Measurements from ENCODE around the gene MVK. TPM values are rescaled to one million over a fixed set of nuclear protein-coding genes. Genes with fewer than 3 reads are reported as not detected.
"Not testable (repeated sequence)": the region's sequence is repeated elsewhere in the genome, so short reads cannot be mapped to it uniquely, and the experiment has no call there.

Gene MVK
- total RNA-seq, 1 donor from 2014 or later: 53.1 TPM

DNA sequence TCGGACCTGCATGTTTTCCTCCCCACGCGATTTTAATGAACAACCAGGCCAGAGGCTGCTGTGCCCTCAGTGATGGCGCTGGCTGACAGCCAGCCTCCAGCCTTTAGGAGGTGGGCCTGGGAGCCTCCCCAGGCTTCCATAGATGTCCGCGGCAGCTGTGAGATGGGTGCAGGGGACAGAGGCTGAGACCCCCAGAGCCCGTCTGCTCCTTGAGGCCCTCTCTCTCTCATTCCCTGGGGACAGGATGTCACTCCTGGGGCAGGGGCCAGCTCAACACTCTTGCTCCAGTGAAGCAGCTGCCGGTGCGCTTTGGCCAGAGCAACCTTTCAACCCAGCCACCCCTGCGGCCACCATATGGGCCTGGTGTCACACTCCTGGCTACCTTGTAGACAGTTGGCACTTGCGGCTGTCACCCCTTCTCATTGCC, 24.8 kb downstream of the MVK start:
- Histone ChIP-seq H3K36me3 (peaks cover 7 to 20% of the 10 kb centered on the region in 2 donors), H3K4me1 (peaks cover 0 to 4% of the 10 kb centered on the region in 2 donors), H3K27me3 (no peaks in the 10 kb centered on the region), H3K9me3 (no peaks in the 10 kb centered on the region), H3K4me3 (no peak overlapping the region), H3K27ac (no peak overlapping the region)
- no peak for DNase-seq (ENCODE audit: low spot score in 2 of 2)
- TF ChIP-seq, protein P1, sequence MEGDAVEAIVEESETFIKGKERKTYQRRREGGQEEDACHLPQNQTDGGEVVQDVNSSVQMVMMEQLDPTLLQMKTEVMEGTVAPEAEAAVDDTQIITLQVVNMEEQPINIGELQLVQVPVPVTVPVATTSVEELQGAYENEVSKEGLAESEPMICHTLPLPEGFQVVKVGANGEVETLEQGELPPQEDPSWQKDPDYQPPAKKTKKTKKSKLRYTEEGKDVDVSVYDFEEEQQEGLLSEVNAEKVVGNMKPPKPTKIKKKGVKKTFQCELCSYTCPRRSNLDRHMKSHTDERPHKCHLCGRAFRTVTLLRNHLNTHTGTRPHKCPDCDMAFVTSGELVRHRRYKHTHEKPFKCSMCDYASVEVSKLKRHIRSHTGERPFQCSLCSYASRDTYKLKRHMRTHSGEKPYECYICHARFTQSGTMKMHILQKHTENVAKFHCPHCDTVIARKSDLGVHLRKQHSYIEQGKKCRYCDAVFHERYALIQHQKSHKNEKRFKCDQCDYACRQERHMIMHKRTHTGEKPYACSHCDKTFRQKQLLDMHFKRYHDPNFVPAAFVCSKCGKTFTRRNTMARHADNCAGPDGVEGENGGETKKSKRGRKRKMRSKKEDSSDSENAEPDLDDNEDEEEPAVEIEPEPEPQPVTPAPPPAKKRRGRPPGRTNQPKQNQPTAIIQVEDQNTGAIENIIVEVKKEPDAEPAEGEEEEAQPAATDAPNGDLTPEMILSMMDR (IDR thresholded peaks at IDR 0.05): no peak
- intact Hi-C loops (cut with DNase I): no loop called here

DNA sequence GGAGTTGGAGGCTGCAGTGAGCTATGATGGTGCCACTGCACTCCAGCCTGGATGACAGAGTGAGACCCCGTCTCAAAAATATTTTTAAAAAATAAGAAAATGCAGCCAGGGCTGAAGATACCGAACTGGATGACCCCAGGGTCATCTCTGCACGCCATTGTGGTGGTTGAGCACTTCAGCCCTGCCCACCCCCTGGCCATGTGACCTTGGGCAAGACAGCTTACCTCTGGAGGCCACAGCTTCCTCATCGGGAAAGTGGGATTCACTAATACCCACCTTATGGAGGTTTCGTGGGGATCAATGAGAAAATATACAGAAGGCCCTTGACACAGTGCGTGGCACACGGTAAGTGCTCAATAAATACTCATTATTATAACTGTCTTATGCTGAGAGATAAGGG, 25.5 kb downstream of the MVK start:
- no peak overlapping the region for H3K4me3 ChIP-seq
- TF ChIP-seq, protein P1 (IDR thresholded peaks at IDR 0.05): no peak
- no peak for DNase-seq (ENCODE audit: low spot score in 2 of 2)
- no peaks in the 10 kb centered on the region for H3K9me3 ChIP-seq
- peaks cover 7 to 19% of the 10 kb centered on the region in 2 donors for H3K36me3 ChIP-seq
- H3K4me1 ChIP-seq: peaks cover 0 to 4% of the 10 kb centered on the region in 2 donors
- H3K27ac ChIP-seq: no peak overlapping the region
- intact Hi-C loops (cut with DNase I): no loop called here
- no peaks in the 10 kb centered on the region for H3K27me3 ChIP-seq

DNA sequence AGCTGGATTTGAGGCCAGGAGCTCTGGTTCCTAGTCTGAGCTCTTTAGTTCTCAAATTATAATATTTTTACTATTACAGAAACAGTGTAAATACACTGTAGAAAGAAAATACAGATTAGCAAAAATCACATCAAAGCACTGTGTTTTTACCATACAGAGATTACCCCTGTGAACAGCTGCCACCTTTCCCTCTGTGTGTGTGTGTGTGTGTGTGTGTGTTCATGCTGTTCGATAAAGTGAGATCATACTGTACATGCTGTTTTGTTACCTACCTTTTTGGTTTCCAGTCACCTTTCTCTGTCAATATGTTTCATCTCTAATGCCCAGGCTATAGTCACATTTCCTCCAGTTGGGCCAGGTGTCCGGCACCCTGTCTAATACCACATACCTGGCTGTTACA, 26.9 kb downstream of the MVK start:
- no peak for DNase-seq (ENCODE audit: low spot score in 2 of 2)
- Histone ChIP-seq H3K27me3 (no peaks in the 10 kb centered on the region), H3K4me3 (no peak overlapping the region), H3K27ac (no peak overlapping the region), H3K9me3 (no peaks in the 10 kb centered on the region), H3K36me3 (peaks cover 7 to 10% of the 10 kb centered on the region in 2 donors), H3K4me1 (peaks cover 0 to 4% of the 10 kb centered on the region in 2 donors)
- intact Hi-C loops (cut with DNase I): no loop called here
- TF ChIP-seq, protein P1 (IDR thresholded peaks at IDR 0.05): no peak

- peaks cover 7% of the 10 kb centered on the region in 2 donors for H3K36me3 ChIP-seq
- H3K27me3 ChIP-seq: no peaks in the 10 kb centered on the region
- H3K9me3 ChIP-seq: no peaks in the 10 kb centered on the region
- peaks cover 0 to 4% of the 10 kb centered on the region in 2 donors for H3K4me1 ChIP-seq
- no peak overlapping the region for H3K4me3 ChIP-seq
- H3K27ac ChIP-seq: no peak overlapping the region
- DNase-seq (ENCODE audit: low spot score in 2 of 2): no peak
- TF ChIP-seq, protein P1 (IDR thresholded peaks at IDR 0.05): no peak
- intact Hi-C loops (cut with DNase I): no loop called here
These were observed 27.4 kb downstream of the MVK start for GRCh38 chr12:109600995-109601394.

DNA sequence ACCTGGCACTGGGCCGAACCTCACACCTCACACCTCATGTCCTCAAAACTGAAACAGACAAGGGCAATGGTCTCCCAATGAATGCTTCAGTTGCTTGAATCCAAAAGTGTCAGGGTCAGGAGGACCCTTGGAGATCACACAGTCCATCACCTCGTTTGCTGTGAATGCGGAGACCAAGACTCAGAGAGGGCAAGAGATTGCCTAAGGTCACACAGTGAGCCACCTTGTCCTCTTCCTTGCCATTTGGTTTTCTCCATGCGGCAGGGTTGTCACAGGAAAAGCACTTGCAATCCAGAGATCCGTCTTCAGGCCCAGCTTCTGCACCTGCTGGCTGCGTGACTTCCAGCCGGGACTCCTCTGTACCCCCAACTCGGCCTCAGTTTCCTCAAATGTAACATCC, 28.0 kb downstream of the MVK start:
- H3K4me3 ChIP-seq: no peak overlapping the region
- intact Hi-C loops (cut with DNase I): no loop called here
- DNase-seq (ENCODE audit: low spot score in 2 of 2): no peak

DNA sequence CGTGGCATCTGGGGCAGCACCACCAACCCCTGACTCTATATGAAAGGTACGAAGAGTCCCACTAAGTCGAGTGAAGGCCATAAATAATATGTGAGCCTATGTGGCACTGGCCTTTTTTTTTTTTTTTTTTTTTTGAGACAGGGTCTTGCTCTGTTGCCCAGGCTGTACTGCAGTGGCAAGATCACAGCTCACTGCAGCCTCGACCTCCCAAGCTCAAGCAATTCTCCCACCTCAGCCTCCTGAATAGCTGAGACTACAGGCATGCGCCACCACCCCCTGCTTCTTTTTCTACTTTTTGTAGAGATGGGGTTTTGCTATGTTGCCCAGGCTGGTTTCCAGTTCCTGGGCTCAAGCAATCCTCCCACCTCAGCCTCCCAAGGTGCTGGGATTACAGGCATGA, 28.5 kb downstream of the MVK start:
- intact Hi-C loops (cut with DNase I); H3K4me3 ChIP-seq; H3K27ac ChIP-seq; H3K27me3 ChIP-seq; DNase-seq (ENCODE audit: low spot score in 2 of 2); H3K9me3 ChIP-seq; H3K36me3 ChIP-seq; H3K4me1 ChIP-seq: not testable (repeated sequence)

More for the DNA sequence above, 28.0 kb downstream of the MVK start:
- peaks cover 2 to 3% of the 10 kb centered on the region in 2 donors for H3K36me3 ChIP-seq
- no peak overlapping the region for H3K27ac ChIP-seq
- peaks cover 0 to 4% of the 10 kb centered on the region in 2 donors for H3K4me1 ChIP-seq
- no peaks in the 10 kb centered on the region for H3K27me3 ChIP-seq
- no peaks in the 10 kb centered on the region for H3K9me3 ChIP-seq
- TF ChIP-seq, protein P1 (IDR thresholded peaks at IDR 0.05): no peak

Data from ascending aorta (tissue), 2 donors.